ENCODE measurements around the gene NME4.
"Not testable (repeated sequence)": the region's sequence is repeated elsewhere in the genome, so short reads cannot be mapped to it uniquely, and the experiment has no call there.

The NME4 gene

DNA sequence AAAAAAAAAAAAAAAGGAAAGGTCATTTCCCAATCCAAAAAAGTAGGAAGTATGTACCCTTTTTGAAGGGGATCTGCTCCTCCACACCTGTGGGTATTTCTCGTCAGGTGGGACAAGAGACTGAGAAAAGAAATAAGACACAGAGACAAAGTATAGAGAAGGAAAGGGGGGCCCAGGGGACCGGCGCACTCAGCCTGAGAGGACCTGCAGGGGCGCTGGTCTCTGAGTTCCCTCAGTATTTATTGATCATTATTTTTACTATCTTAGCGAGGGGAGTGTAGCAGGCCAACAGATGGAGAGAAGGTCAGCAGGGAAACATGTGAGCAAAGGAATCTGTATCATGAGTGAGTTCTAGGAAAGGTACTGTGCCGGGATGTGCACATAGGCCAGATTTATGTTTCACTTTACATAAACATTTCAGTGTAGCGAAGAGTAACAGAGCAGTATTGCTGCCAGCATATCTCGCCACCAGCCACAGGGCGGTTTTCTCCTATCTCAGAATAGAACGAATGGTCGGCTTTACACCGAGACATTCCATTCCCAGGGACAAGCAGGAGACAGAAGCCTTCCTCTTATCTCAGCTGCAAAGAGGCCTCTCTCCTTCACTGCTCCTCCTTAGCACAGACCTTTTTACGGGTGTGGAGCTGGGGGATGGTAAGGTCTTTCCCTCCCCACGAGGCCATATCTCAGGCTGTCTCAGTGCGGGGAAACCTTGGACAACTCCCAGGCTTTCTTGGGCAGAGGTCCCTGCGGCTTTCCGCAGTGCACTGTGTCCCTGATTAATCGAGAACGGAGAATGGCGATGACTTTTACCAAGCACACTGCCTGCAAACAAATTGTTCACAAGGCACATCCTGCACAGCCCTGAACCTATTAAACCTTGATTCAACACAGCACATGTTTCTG is 9.0 kb upstream of the NME4 start:
- not testable (repeated sequence) for H2BK15ac ChIP-seq (ENCODE audit: low read length)
- H3K4me3 ChIP-seq (ENCODE audit: low read length in 2 of 2) = peak overlapping the region in 1 of 2 donors; percentile 28

DNA sequence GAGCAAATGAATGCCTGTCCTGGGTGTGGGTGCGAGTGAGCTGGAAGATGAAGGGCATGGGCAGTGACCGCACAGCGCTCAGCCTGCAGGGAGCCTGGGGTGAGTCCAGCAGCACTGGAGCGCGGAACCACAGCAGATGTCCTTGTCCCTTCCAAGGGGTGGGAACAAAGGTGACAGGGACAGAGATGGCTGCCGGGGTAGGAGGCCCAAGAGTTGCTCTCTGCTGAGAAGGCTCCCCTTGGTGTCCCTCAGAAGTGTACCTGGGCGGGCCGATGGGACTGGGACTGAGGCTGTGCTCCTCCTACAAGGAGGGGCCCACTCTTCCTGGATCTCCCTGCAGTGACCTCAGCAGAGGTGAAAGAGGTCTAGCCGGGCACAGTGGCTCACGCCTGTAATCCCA is 7.6 kb upstream of the NME4 start:
- Histone ChIP-seq H3K4ac (ENCODE audit: low read length) (no peak overlapping the region), H3K27ac (replicated peaks; ENCODE audit: low read length) (no peak overlapping the region), H3K4me1 (ENCODE audit: control insufficient read depth in 2 of 2, insufficient read depth in 1 of 2, low read depth in 1 of 2, low read length in 2 of 2) (peaks cover 0 to 10% of the 10 kb centered on the region in 2 donors), H2BK12ac (ENCODE audit: low read length) (no peak overlapping the region), H2BK5ac (ENCODE audit: low read length) (no peak overlapping the region), H3K4me2 (ENCODE audit: insufficient read depth, low read length, poor library complexity, severe bottlenecking) (no peak overlapping the region), H3K18ac (ENCODE audit: low read length) (no peak overlapping the region), H4K8ac (ENCODE audit: low read depth, low read length) (no peak overlapping the region), H2AK5ac (ENCODE audit: low read depth, low read length) (peak overlapping the region; percentile 74), H3K9ac (ENCODE audit: low read depth, low read length, poor library complexity) (no peak overlapping the region), H2BK15ac (ENCODE audit: low read length) (no peak overlapping the region), H3K23ac (ENCODE audit: low read depth, low read length, poor library complexity) (peak overlapping the region; percentile 73), H3K79me1 (ENCODE audit: low read depth, low read length) (no peaks in the 10 kb centered on the region), H2AFZ (ENCODE audit: low read length) (no peak overlapping the region), H3K14ac (ENCODE audit: low read length) (no peak overlapping the region), H3K4me3 (ENCODE audit: low read length in 2 of 2) (peak overlapping the region in 1 of 2 donors; percentile 65), H3K36me3 (replicated peaks in 1 of 2; ENCODE audit: control insufficient read depth in 2 of 2, insufficient read depth in 2 of 2, low read length in 2 of 2) (no peaks in the 10 kb centered on the region), H4K91ac (ENCODE audit: low read depth, low read length, poor library complexity) (no peak overlapping the region), H3K27me3 (ENCODE audit: control insufficient read depth in 3 of 3, insufficient read depth in 3 of 3, low read depth in 1 of 3, low read length in 3 of 3) (no peaks in the 10 kb centered on the region), H3K9me3 (replicated peaks in 1 of 2; ENCODE audit: control insufficient read depth in 2 of 2, insufficient read depth in 1 of 2, low read depth in 1 of 2, low read length in 2 of 2) (peaks cover 0 to 3% of the 10 kb centered on the region in 2 donors), H2BK120ac (ENCODE audit: low read depth, low read length) (no peak overlapping the region)
- no peak for DNase-seq (ENCODE audit: low spot score)
- WGBS, 2 donors (ENCODE audit: extremely low coverage in 2 of 2, insufficient read length in 2 of 2, insufficient replicate concordance in 1 of 2) = no CpG with 5 or more reads among the region's 10 CpGs

More for the DNA sequence above, 9.0 kb upstream of the NME4 start:
- H4K91ac ChIP-seq (ENCODE audit: low read depth, low read length, poor library complexity); H3K9me3 ChIP-seq (replicated peaks in 1 of 2; ENCODE audit: control insufficient read depth in 2 of 2, insufficient read depth in 1 of 2, low read depth in 1 of 2, low read length in 2 of 2); H2AK5ac ChIP-seq (ENCODE audit: low read depth, low read length); H2BK5ac ChIP-seq (ENCODE audit: low read length); DNase-seq (ENCODE audit: low spot score); H3K36me3 ChIP-seq (replicated peaks in 1 of 2; ENCODE audit: control insufficient read depth in 2 of 2, insufficient read depth in 2 of 2, low read length in 2 of 2); H3K23ac ChIP-seq (ENCODE audit: low read depth, low read length, poor library complexity); H3K9ac ChIP-seq (ENCODE audit: low read depth, low read length, poor library complexity); H2AFZ ChIP-seq (ENCODE audit: low read length); H2BK120ac ChIP-seq (ENCODE audit: low read depth, low read length); H3K27ac ChIP-seq (replicated peaks; ENCODE audit: low read length); H3K27me3 ChIP-seq (ENCODE audit: control insufficient read depth in 3 of 3, insufficient read depth in 3 of 3, low read depth in 1 of 3, low read length in 3 of 3); H3K79me1 ChIP-seq (ENCODE audit: low read depth, low read length); H4K8ac ChIP-seq (ENCODE audit: low read depth, low read length); H3K14ac ChIP-seq (ENCODE audit: low read length); H3K4ac ChIP-seq (ENCODE audit: low read length); H3K18ac ChIP-seq (ENCODE audit: low read length); H3K4me2 ChIP-seq (ENCODE audit: insufficient read depth, low read length, poor library complexity, severe bottlenecking); H2BK12ac ChIP-seq (ENCODE audit: low read length): not testable (repeated sequence)
- WGBS, 2 donors (ENCODE audit: extremely low coverage in 2 of 2, insufficient read length in 2 of 2, insufficient replicate concordance in 1 of 2) = no CpG with 5 or more reads among the region's 20 CpGs
- peaks cover 11 to 22% of the 10 kb centered on the region in 2 donors for H3K4me1 ChIP-seq (ENCODE audit: control insufficient read depth in 2 of 2, insufficient read depth in 1 of 2, low read depth in 1 of 2, low read length in 2 of 2)

DNA sequence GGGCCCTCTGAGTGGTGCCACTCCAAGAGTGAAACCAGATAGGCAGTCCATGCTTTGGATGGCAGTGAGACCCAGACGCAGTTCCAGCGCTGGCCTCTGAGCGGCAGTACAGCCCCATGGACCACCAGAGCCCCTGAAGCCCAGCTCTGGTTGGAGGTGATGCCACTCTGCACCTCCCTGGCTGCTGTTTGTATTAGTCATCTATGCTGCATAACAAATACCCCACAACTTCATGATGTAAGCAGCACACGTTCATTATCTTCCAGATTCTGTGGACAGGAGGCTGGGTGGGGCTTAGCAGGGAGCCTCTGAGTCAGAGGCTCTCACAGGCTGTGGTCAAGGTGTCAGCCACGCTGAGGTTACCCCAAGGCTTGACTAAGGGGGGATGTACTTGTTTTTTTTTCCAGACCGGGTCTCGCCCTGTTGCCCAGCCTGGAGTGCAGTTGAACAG is 5.1 kb upstream of the NME4 start:
- H3K27me3 ChIP-seq (ENCODE audit: control insufficient read depth in 3 of 3, insufficient read depth in 3 of 3, low read depth in 1 of 3, low read length in 3 of 3) = no peaks in the 10 kb centered on the region
- H3K36me3 ChIP-seq (replicated peaks in 1 of 2; ENCODE audit: control insufficient read depth in 2 of 2, insufficient read depth in 2 of 2, low read length in 2 of 2) = no peaks in the 10 kb centered on the region
- no peak overlapping the region for H3K4ac ChIP-seq (ENCODE audit: low read length)
- H3K9me3 ChIP-seq (replicated peaks in 1 of 2; ENCODE audit: control insufficient read depth in 2 of 2, insufficient read depth in 1 of 2, low read depth in 1 of 2, low read length in 2 of 2) = peaks cover 0 to 3% of the 10 kb centered on the region in 2 donors
- no peak overlapping the region for H3K27ac ChIP-seq (replicated peaks; ENCODE audit: low read length)
- H4K8ac ChIP-seq (ENCODE audit: low read depth, low read length) = no peak overlapping the region
- H3K14ac ChIP-seq (ENCODE audit: low read length) = no peak overlapping the region
- H3K4me2 ChIP-seq (ENCODE audit: insufficient read depth, low read length, poor library complexity, severe bottlenecking) = no peak overlapping the region
- no peak overlapping the region for H2BK12ac ChIP-seq (ENCODE audit: low read length)
- no CpG with 5 or more reads among the region's 7 CpGs for WGBS, 2 donors (ENCODE audit: extremely low coverage in 2 of 2, insufficient read length in 2 of 2, insufficient replicate concordance in 1 of 2)
- peaks cover 1 to 17% of the 10 kb centered on the region in 2 donors for H3K4me1 ChIP-seq (ENCODE audit: control insufficient read depth in 2 of 2, insufficient read depth in 1 of 2, low read depth in 1 of 2, low read length in 2 of 2)
- no peak overlapping the region for H3K9ac ChIP-seq (ENCODE audit: low read depth, low read length, poor library complexity)
- H2BK5ac ChIP-seq (ENCODE audit: low read length) = no peak overlapping the region
- no peak overlapping the region for H2AK5ac ChIP-seq (ENCODE audit: low read depth, low read length)
- no peaks in the 10 kb centered on the region for H3K79me1 ChIP-seq (ENCODE audit: low read depth, low read length)
- H2AFZ ChIP-seq (ENCODE audit: low read length) = no peak overlapping the region
- H4K91ac ChIP-seq (ENCODE audit: low read depth, low read length, poor library complexity) = no peak overlapping the region
- no peak overlapping the region for H3K18ac ChIP-seq (ENCODE audit: low read length)
- H3K23ac ChIP-seq (ENCODE audit: low read depth, low read length, poor library complexity) = no peak overlapping the region
- H3K4me3 ChIP-seq (ENCODE audit: low read length in 2 of 2) = no peak overlapping the region
- DNase-seq (ENCODE audit: low spot score) = no peak
- H2BK15ac ChIP-seq (ENCODE audit: low read length) = no peak overlapping the region
- no peak overlapping the region for H2BK120ac ChIP-seq (ENCODE audit: low read depth, low read length)

DNA sequence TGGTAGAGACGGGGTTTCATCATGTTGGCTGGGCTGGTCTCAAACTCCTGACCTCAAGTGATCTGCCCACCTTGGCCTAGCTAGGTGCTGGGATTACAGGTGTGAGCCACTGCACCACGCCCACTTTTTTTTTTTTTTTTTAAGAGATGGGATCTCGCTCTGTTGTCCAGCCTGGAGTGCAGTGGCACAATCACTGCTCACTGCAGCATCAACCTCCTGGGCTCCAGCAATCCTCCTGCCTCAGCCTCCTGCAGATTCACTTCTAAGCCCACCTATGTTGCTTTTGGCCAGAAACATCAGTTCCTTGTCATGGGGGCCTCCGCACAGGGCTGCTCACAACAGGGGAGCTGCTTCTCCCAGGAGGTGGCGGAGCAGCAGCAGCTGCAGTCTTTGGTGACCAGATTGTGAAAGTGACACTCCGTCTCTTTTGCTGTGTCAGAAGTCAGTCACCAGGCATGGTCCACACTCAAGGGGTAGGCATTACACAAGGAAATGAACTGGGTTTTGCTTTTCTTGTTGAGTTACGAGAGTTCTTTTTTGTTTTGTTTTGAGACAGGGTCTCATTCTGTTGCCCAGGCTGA is 4.5 kb upstream of the NME4 start:
- no peak overlapping the region for H3K9ac ChIP-seq (ENCODE audit: low read depth, low read length, poor library complexity)
- no peak overlapping the region for H2BK15ac ChIP-seq (ENCODE audit: low read length)
- H3K4ac ChIP-seq (ENCODE audit: low read length) = no peak overlapping the region
- H3K14ac ChIP-seq (ENCODE audit: low read length) = no peak overlapping the region
- H3K27ac ChIP-seq (replicated peaks; ENCODE audit: low read length) = no peak overlapping the region
- no peak overlapping the region for H4K91ac ChIP-seq (ENCODE audit: low read depth, low read length, poor library complexity)
- no peak overlapping the region for H3K4me2 ChIP-seq (ENCODE audit: insufficient read depth, low read length, poor library complexity, severe bottlenecking)
- H3K79me1 ChIP-seq (ENCODE audit: low read depth, low read length) = no peaks in the 10 kb centered on the region
- H3K4me1 ChIP-seq (ENCODE audit: control insufficient read depth in 2 of 2, insufficient read depth in 1 of 2, low read depth in 1 of 2, low read length in 2 of 2) = peaks cover 1 to 16% of the 10 kb centered on the region in 2 donors
- no peak overlapping the region for H2BK5ac ChIP-seq (ENCODE audit: low read length)
- no CpG with 5 or more reads among the region's 7 CpGs for WGBS, 2 donors (ENCODE audit: extremely low coverage in 2 of 2, insufficient read length in 2 of 2, insufficient replicate concordance in 1 of 2)
- peaks cover 0 to 3% of the 10 kb centered on the region in 2 donors for H3K9me3 ChIP-seq (replicated peaks in 1 of 2; ENCODE audit: control insufficient read depth in 2 of 2, insufficient read depth in 1 of 2, low read depth in 1 of 2, low read length in 2 of 2)
- no peak overlapping the region for H3K18ac ChIP-seq (ENCODE audit: low read length)
- no peak overlapping the region for H3K4me3 ChIP-seq (ENCODE audit: low read length in 2 of 2)
- DNase-seq (ENCODE audit: low spot score) = no peak
- H2AK5ac ChIP-seq (ENCODE audit: low read depth, low read length) = peak overlapping the region; percentile 11
- H3K27me3 ChIP-seq (ENCODE audit: control insufficient read depth in 3 of 3, insufficient read depth in 3 of 3, low read depth in 1 of 3, low read length in 3 of 3) = no peaks in the 10 kb centered on the region
- no peak overlapping the region for H3K23ac ChIP-seq (ENCODE audit: low read depth, low read length, poor library complexity)
- H2BK12ac ChIP-seq (ENCODE audit: low read length) = no peak overlapping the region
- H2AFZ ChIP-seq (ENCODE audit: low read length) = no peak overlapping the region
- H4K8ac ChIP-seq (ENCODE audit: low read depth, low read length) = no peak overlapping the region
- H3K36me3 ChIP-seq (replicated peaks in 1 of 2; ENCODE audit: control insufficient read depth in 2 of 2, insufficient read depth in 2 of 2, low read length in 2 of 2) = no peaks in the 10 kb centered on the region
- H2BK120ac ChIP-seq (ENCODE audit: low read depth, low read length) = no peak overlapping the region

All from neuronal stem cell (in vitro differentiated cells).